Fibroblast of mammary gland (primary cell): ENCODE measurements around the gene MRPL24.
A peak's percentile ranks its signal among the peaks of the same experiment; 100 is the strongest.
"Not testable (repeated sequence)": the region's sequence is repeated elsewhere in the genome, so short reads cannot be mapped to it uniquely, and the experiment has no call there.

Experiments
- DNase-seq: peaks from one replicate; pipeline ENCODE4 v3.0.0-alpha.2; 2010; ENCODE audit warnings: low read depth
- H3K4me3 ChIP-seq: 2 replicates; pipeline ENCODE4 v1.5.1; 2011; ENCODE audit warnings: low read depth, mild to moderate bottlenecking, low read length, moderate library complexity; ENCODE audit not compliant: control insufficient read depth
- CTCF ChIP-seq: conservative IDR thresholded peaks from 2 replicates; pipeline ENCODE4 v1.5.1; 2011; ENCODE audit warnings: low read depth, low read length, inconsistent platforms; ENCODE audit not compliant: control insufficient read depth, insufficient read depth

Gene MRPL24

GRCh38 chr1:156760092-156760795, 19.4 kb upstream of the MRPL24 start:
- H3K4me3 ChIP-seq = no peak overlapping the region
- no peak for DNase-seq
- no peak for TF ChIP-seq CTCF

GRCh38 chr1:156757572-156758253, 16.8 kb upstream of the MRPL24 start:
- not testable (repeated sequence) for DNase-seq, H3K4me3 ChIP-seq

GRCh38 chr1:156756355-156756754, 15.5 kb upstream of the MRPL24 start:
- no peak for DNase-seq
- H3K4me3 ChIP-seq = no peak overlapping the region
- TF ChIP-seq CTCF = no peak

- DNase-seq = no peak
- no peak for TF ChIP-seq CTCF
- H3K4me3 ChIP-seq = no peak overlapping the region
These were observed 14.7 kb upstream of the MRPL24 start for GRCh38 chr1:156755527-156755950.

- no peak overlapping the region for H3K4me3 ChIP-seq
- no peak for DNase-seq
- TF ChIP-seq CTCF = no peak
These were observed 13.3 kb upstream of the MRPL24 start for GRCh38 chr1:156754219-156754618.

GRCh38 chr1:156752843-156753482, 12.1 kb upstream of the MRPL24 start:
- peak overlapping the region; percentile 92 for H3K4me3 ChIP-seq
- DNase-seq = no peak

More at GRCh38 chr1:156752843-156753482, 12.1 kb upstream of the MRPL24 start:
- TF ChIP-seq CTCF = no peak
